CD4-positive, alpha-beta T cell treated with Interleukin-4 for 4 hours (primary cell): Measurements from ENCODE around the gene ID3.
A peak's percentile ranks its signal among the peaks of the same experiment; 100 is the strongest.
"Not testable (repeated sequence)": the region's sequence is repeated elsewhere in the genome, so short reads cannot be mapped to it uniquely, and the experiment has no call there.

Experiments used
- DNase-seq: peaks from one replicate; pipeline ENCODE4 v3.0.0-alpha.2; 2020

The ID3 gene

GRCh38 chr1:23546897-23547584 is 12.3 kb downstream of the ID3 start:
- DNase-seq = no peak

GRCh38 chr1:23545851-23546250 is 13.4 kb downstream of the ID3 start:
- no peak for DNase-seq

- peak; percentile 77 for DNase-seq
Observed at GRCh38 chr1:23544444-23545389, 14.6 kb downstream of the ID3 start.

- no peak for DNase-seq
Observed at GRCh38 chr1:23543707-23544443, 15.4 kb downstream of the ID3 start.

GRCh38 chr1:23542940-23543339 is 16.4 kb downstream of the ID3 start:
- DNase-seq = not testable (repeated sequence)

GRCh38 chr1:23539698-23540266 is 19.5 kb downstream of the ID3 start:
- DNase-seq = peak; percentile 93

GRCh38 chr1:23537296-23537973 is 21.9 kb downstream of the ID3 start:
- DNase-seq = no peak

GRCh38 chr1:23533246-23534023 is 25.9 kb downstream of the ID3 start:
- peak; percentile 36 for DNase-seq

- no peak for DNase-seq
Observed at GRCh38 chr1:23531562-23532094, 27.7 kb downstream of the ID3 start.

- DNase-seq = peak; percentile 87
Observed at GRCh38 chr1:23530747-23531561, 28.3 kb downstream of the ID3 start, which contains the start of gene E2F2. TSS of gene E2F2 (minus strand) at chr1:23531233. CDS start at chr1:23530793, 440 bp downstream.

GRCh38 chr1:23530087-23530746 is 29.1 kb downstream of the ID3 start:
- no peak for DNase-seq

- no peak for DNase-seq
Observed at GRCh38 chr1:23529146-23530086, 29.9 kb downstream of the ID3 start.

GRCh38 chr1:23528250-23528978 is 30.9 kb downstream of the ID3 start:
- peak; percentile 90 for DNase-seq

GRCh38 chr1:23527900-23528249 is 31.4 kb downstream of the ID3 start:
- DNase-seq = no peak

- DNase-seq = no peak
Observed at GRCh38 chr1:23527366-23527765, 31.9 kb downstream of the ID3 start.

- DNase-seq = no peak
Observed at GRCh38 chr1:23526329-23527041, 32.8 kb downstream of the ID3 start.
